Stomach smooth muscle (tissue), 2 donors: ENCODE results near the gene CHST8.

Source experiments
- H3K27ac ChIP-seq: one replicate; pipeline ENCODE4 v1.7.0; 2013; ENCODE audit warnings: mild to moderate bottlenecking, low read length, inconsistent platforms
- H3K27me3 ChIP-seq, 2 donors: one replicate each; pipeline ENCODE4 v1.7.0; 2013; ENCODE audit warnings: low read length in 2 of 2; ENCODE audit not compliant: insufficient read depth in 2 of 2, control insufficient read depth in 1 of 2
- H3K36me3 ChIP-seq, 2 donors: one replicate each; pipeline ENCODE4 v1.7.0; 2013; ENCODE audit warnings: low read length in 2 of 2; ENCODE audit not compliant: control insufficient read depth in 2 of 2, insufficient read depth in 2 of 2
- H3K4me1 ChIP-seq: one replicate; pipeline ENCODE4 v1.7.0; 2013; ENCODE audit warnings: low read length; ENCODE audit not compliant: control insufficient read depth, insufficient read depth
- H3K4me3 ChIP-seq, 2 donors: one replicate each; pipeline ENCODE4 v1.7.0; 2013; ENCODE audit warnings: low read length in 2 of 2
- H3K9ac ChIP-seq, 2 donors: one replicate each; pipeline ENCODE4 v1.7.0; 2013; ENCODE audit warnings: low read length in 2 of 2, mild to moderate bottlenecking in 1 of 2
- H3K9me3 ChIP-seq, 2 donors: one replicate each; pipeline ENCODE4 v1.7.0; 2013; ENCODE audit warnings: low read length in 2 of 2; ENCODE audit not compliant: control insufficient read depth in 2 of 2
- donor health status: healthy.
- donor health status: Pancreatic carcinoma.

CHST8 gene

DNA sequence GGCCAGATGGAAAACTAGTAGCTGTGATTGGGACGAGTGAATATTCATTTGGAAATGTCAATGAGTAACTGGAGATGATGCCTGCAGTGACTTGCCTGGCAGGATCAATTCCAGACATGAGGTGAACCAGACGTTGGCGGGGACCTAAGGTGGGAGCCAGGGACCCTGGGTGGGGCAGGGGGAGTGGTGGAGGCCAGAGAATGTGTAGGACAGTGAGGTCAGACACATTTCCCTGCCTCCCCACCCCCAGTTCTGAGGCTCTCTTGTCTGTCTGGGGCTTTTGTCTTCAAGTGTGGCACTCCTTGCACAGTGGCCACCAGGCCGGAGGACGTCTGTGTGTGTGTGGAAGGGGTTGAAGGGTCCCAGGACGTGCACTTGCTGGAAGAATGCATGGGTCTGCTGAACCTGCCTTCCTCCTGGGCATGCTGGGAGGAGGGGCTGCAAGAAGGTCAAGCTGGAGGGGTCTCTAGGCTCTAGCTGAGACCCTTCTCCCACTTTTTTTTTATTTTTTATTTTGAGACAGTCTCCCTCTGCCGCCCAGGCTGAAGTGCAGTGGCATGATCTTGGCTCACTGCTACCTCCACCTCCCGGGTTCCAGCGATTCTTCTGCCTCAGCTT is 51.6 kb downstream of the CHST8 start:
- Histone ChIP-seq H3K9ac (no peak overlapping the region), H3K27ac (no peak overlapping the region), H3K4me1 (no peaks in the 10 kb centered on the region), H3K9me3 (no peaks in the 10 kb centered on the region), H3K4me3 (no peak overlapping the region), H3K27me3 (peaks cover 8 to 17% of the 10 kb centered on the region in 2 donors), H3K36me3 (no peaks in the 10 kb centered on the region)

DNA sequence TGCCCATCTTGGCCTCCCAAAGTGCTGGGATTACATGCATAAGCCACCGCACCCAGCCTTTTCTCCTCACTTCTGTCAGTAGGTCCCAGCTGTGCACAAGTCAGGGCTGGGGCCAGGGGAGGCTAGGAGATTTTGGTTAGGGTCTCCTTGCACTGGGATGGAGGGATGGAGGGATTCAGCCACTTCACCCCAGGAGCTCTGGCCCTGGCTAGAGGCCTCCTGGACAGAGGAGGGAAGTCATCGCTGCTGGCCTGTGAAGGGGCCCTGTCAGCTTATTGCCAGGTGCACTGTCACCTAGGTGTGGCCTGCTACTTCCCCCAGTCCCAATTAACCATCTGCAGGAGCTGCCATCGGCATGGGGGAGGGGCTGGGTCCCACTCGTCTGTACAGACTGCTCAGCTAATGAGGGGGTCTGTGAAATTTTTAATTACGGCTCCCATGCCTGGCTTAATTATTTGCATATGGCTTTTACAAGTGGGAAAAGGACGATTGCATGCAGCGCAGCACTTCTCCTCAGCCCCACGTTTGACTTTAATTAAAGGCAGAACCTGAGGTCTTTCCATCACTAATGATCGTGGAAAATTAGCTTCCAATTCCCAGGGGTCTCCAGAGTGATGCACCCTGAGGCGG is 52.4 kb downstream of the CHST8 start:
- no peaks in the 10 kb centered on the region for H3K36me3 ChIP-seq
- no peak overlapping the region for H3K4me3 ChIP-seq
- H3K9ac ChIP-seq: no peak overlapping the region
- H3K4me1 ChIP-seq: no peaks in the 10 kb centered on the region
- H3K9me3 ChIP-seq: no peaks in the 10 kb centered on the region
- no peak overlapping the region for H3K27ac ChIP-seq
- peaks cover 8 to 17% of the 10 kb centered on the region in 2 donors for H3K27me3 ChIP-seq

- Histone ChIP-seq H3K27ac (no peak overlapping the region), H3K9ac (no peak overlapping the region), H3K9me3 (no peaks in the 10 kb centered on the region), H3K27me3 (peaks cover 8 to 17% of the 10 kb centered on the region in 2 donors), H3K4me3 (no peak overlapping the region), H3K36me3 (no peaks in the 10 kb centered on the region), H3K4me1 (no peaks in the 10 kb centered on the region)
These were observed 53.0 kb downstream of the CHST8 start for GRCh38 chr19:33674626-33675367.

DNA sequence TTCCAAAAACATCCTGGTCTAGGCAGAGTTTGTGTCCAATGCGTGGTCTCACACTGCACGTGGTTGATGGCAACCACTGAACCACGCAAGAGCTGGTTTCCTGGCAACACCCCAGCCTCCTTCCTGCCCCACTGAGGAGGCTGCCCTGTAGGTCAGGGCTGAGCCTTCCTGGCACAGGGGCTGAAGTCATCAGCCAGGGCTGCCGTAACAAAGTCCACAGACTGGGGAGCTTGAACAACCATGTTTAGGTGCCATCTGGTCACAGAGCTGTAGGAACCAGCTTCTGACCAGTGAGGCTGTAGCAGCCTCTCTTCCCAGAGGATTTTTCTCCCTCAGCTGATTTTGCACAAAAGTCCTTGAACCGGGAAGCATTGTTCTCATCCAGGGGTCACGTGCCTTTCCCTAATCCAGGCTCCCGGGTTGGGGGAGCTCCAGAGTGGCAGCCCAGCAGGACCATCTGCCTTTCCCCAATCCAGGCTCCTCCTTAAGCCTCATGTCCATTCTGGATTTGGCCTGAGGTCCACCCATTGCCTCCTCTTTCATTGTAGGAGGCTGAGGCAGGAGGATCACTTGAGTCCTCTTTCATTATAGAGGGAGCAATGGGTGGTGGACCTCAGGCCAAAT is 53.9 kb downstream of the CHST8 start:
- Histone ChIP-seq H3K9me3 (no peaks in the 10 kb centered on the region), H3K9ac (no peak overlapping the region), H3K36me3 (no peaks in the 10 kb centered on the region), H3K27me3 (peaks cover 8 to 17% of the 10 kb centered on the region in 2 donors), H3K4me3 (no peak overlapping the region), H3K4me1 (no peaks in the 10 kb centered on the region), H3K27ac (no peak overlapping the region)

- no peak overlapping the region for H3K9ac ChIP-seq
- H3K27me3 ChIP-seq: peaks cover 8 to 17% of the 10 kb centered on the region in 2 donors
These were observed 55.4 kb downstream of the CHST8 start for GRCh38 chr19:33676999-33677665.

DNA sequence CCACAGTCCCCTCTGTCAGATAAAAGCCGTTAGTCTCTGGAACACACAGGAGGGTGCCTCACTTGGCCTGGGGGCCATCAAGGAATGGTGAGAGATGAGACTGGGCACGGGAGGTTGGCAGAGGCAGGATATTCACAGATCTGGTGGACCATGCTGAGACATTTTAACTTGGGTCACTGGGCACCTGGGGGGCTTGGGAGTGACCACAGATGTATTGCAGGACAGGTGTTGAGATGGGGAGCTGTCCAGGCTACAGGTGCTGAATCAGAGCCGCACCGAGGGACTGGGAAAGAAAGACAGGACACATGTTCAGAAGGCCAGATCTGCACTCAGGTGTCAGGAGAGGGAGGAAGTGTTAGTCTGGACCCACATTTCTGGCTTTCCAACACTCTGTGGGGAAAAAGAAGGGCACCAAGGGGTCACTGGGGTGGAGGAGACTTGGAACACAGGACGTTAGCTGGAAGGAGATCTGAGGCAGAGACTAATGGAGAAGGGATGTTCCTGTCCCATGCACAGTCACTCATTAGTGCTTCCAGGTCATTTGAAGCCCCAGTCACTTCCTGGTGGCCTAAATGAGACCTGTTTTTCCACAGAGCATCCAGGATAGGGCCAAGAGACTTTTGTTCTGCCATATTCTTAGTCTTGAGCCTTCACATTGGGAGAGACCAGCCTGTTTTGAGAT is 56.1 kb downstream of the CHST8 start:
- H3K27ac ChIP-seq: no peak overlapping the region
- no peak overlapping the region for H3K9ac ChIP-seq
- H3K9me3 ChIP-seq: no peaks in the 10 kb centered on the region
- no peaks in the 10 kb centered on the region for H3K4me1 ChIP-seq
- peaks cover 8 to 19% of the 10 kb centered on the region in 2 donors for H3K27me3 ChIP-seq
- H3K36me3 ChIP-seq: no peaks in the 10 kb centered on the region
- H3K4me3 ChIP-seq: no peak overlapping the region

More at GRCh38 chr19:33676999-33677665, 55.4 kb downstream of the CHST8 start:
- H3K4me1 ChIP-seq: no peaks in the 10 kb centered on the region
- H3K4me3 ChIP-seq: no peak overlapping the region
- no peaks in the 10 kb centered on the region for H3K36me3 ChIP-seq
- H3K27ac ChIP-seq: no peak overlapping the region
- H3K9me3 ChIP-seq: no peaks in the 10 kb centered on the region

DNA sequence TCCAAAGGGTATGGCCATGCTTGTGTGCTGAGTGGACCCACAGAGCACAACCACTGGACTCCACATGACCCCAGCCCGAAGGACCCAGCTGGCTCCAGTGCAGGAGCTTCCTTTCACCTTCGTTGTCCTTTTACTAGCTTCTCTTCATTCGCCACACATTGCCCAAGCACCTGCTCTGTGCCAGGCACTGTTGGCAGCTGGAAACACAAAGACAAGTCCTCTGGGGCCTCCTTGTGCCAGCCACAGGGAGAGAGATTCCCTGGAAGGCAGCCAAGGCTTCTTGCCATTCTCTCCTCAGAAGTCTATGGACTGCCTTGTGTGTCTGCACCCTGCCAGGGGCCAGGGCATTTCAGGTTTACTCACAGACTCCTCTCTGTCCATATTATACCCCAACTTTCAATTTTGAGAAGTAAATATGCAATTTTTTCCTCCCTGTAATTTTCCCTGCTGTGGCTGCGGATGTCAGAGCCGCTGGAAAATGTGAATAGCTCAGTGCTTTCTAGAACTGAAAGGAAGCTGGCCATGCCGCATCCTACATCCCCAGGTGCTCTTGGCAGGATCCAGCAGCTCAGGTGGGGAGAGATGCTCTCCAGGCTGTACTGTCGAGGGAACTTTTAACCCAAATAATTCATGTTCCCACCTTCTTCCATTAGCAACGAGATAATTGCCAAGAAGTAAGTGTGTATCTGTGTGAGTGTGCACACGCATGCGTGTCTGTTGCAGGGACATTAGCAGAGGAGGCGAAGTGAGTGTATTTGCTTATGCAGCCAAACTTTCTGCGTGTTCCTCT is 57.2 kb downstream of the CHST8 start:
- H3K9me3 ChIP-seq: no peaks in the 10 kb centered on the region
- H3K36me3 ChIP-seq: no peaks in the 10 kb centered on the region
- no peaks in the 10 kb centered on the region for H3K4me1 ChIP-seq
- H3K4me3 ChIP-seq: no peak overlapping the region
- peaks cover 3 to 25% of the 10 kb centered on the region in 2 donors for H3K27me3 ChIP-seq
- no peak overlapping the region for H3K9ac ChIP-seq
- H3K27ac ChIP-seq: no peak overlapping the region

- Histone ChIP-seq H3K27ac (no peak overlapping the region), H3K27me3 (peaks cover 6 to 23% of the 10 kb centered on the region in 2 donors), H3K4me1 (no peaks in the 10 kb centered on the region), H3K36me3 (no peaks in the 10 kb centered on the region), H3K4me3 (no peak overlapping the region), H3K9me3 (no peaks in the 10 kb centered on the region), H3K9ac (no peak overlapping the region)
These were observed 57.9 kb downstream of the CHST8 start for GRCh38 chr19:33679696-33680095.

DNA sequence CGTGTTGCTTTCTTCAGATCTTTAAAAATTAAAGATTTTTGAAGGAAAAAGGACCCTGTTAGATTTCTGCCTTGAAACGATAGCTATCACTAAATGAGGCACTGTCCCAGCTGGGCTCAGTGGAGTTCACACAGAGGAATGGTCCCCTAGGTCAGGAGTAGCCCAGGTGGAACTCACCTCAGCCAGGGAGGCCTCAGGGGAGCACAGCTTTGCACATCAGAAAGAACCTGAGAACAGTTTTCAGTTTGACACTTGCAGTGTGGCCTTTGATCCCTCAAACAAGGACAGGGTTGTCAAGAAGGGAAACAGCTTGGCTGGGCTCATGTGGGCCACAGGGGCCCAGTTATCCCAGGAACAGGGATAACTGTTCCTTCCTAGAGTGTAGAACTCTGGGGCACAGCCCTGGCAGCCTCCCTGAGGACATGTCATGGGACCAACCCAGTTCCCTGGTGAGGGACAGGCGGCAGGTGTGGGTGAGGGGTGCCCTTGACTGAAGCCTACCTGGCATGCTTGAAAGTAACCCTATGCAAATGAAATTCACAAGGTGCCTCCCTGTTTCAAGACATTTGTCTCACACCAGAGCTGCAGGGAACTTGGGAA is 59.4 kb downstream of the CHST8 start:
- no peaks in the 10 kb centered on the region for H3K4me1 ChIP-seq
- H3K27me3 ChIP-seq: peaks cover 11 to 26% of the 10 kb centered on the region in 2 donors
- H3K9ac ChIP-seq: no peak overlapping the region
- H3K36me3 ChIP-seq: no peaks in the 10 kb centered on the region
- H3K27ac ChIP-seq: no peak overlapping the region
- H3K4me3 ChIP-seq: no peak overlapping the region
- no peaks in the 10 kb centered on the region for H3K9me3 ChIP-seq
